GM23338 (cell line): ENCODE measurements around the gene UGT8. TPM values are rescaled to one million over a fixed set of nuclear protein-coding genes. Genes with fewer than 3 reads are reported as not detected.

Experiments
- ATAC-seq: fragments of 200-7000 bp; cut with Tn5 transposase; 3 replicates; pipeline ENCODE4 v1.9.1; 2020
- DNase-seq: peaks from one replicate; pipeline ENCODE4 v3.0.0-alpha.2; 2015; ENCODE audit warnings: low spot score
- H2AFZ ChIP-seq: fragments of 200-600 bp; sonication (generic); 2 replicates; pipeline ENCODE4 v1.8.0; 2016; ENCODE audit warnings: antibody characterized with exemption, mild to moderate bottlenecking, moderate library complexity
- H3F3A ChIP-seq: fragments of 200-600 bp; sonication (generic); replicated peaks from 2 replicates; pipeline ENCODE4 v1.8.0; 2017; ENCODE audit warnings: antibody characterized with exemption, mixed run types, low read depth
- H3K27ac ChIP-seq: fragments of 200-600 bp; sonication (generic); 2 replicates; pipeline ENCODE4 v1.6.1; 2016; ENCODE audit warnings: low read depth
- H3K27me3 ChIP-seq: fragments of 200-600 bp; sonication (generic); 2 replicates; pipeline ENCODE4 v1.8.0; 2016; ENCODE audit warnings: mild to moderate bottlenecking, mixed run types, moderate library complexity; ENCODE audit not compliant: insufficient read depth
- H3K36me3 ChIP-seq: fragments of 200-600 bp; sonication (generic); 2 replicates; pipeline ENCODE4 v1.8.0; 2016; ENCODE audit warnings: mild to moderate bottlenecking; ENCODE audit not compliant: insufficient read depth
- H3K4me1 ChIP-seq: fragments of 200-600 bp; sonication (generic); 2 replicates; pipeline ENCODE4 v1.8.0; 2016; ENCODE audit warnings: mild to moderate bottlenecking, moderate library complexity; ENCODE audit not compliant: insufficient read depth
- H3K4me2 ChIP-seq: fragments of 200-600 bp; sonication (generic); 2 replicates; pipeline ENCODE4 v1.7.1; 2017; ENCODE audit warnings: mixed run types
- H3K4me3 ChIP-seq: fragments of 200-600 bp; sonication (generic); 2 replicates; pipeline ENCODE4 v1.6.1; 2016; ENCODE audit warnings: mixed run types
- H3K79me2 ChIP-seq: fragments of 200-600 bp; sonication (generic); replicated peaks from 2 replicates; pipeline ENCODE4 v1.8.0; 2017; ENCODE audit warnings: mild to moderate bottlenecking; ENCODE audit not compliant: insufficient read depth
- H3K9me2 ChIP-seq: fragments of 200-600 bp; sonication (generic); 2 replicates; pipeline ENCODE4 v1.8.0; 2017; ENCODE audit not compliant: insufficient read depth
- H4K20me1 ChIP-seq: fragments of 200-600 bp; sonication (generic); replicated peaks from 2 replicates; pipeline ENCODE4 v1.8.0; 2017; ENCODE audit warnings: mild to moderate bottlenecking; ENCODE audit not compliant: insufficient read depth
- H3K27ac Mint-ChIP-seq: 2 replicates; pipeline ENCODE4 v1.8.0; 2020; ENCODE audit warnings: inconsistent platforms, mild to moderate bottlenecking, moderate library complexity, mixed read lengths
- H3K27me3 Mint-ChIP-seq: 3 replicates; pipeline ENCODE4 v1.8.0; 2022; ENCODE audit warnings: low read depth, mild to moderate bottlenecking, moderate library complexity, mixed read lengths, inconsistent platforms; ENCODE audit not compliant: insufficient read depth, poor library complexity
- H3K36me3 Mint-ChIP-seq: 3 replicates; pipeline ENCODE4 v1.8.0; 2021; ENCODE audit warnings: low read depth, mild to moderate bottlenecking, inconsistent platforms, moderate library complexity, mixed read lengths
- H3K4me1 Mint-ChIP-seq: 3 replicates; pipeline ENCODE4 v1.8.0; 2020; ENCODE audit warnings: mild to moderate bottlenecking, inconsistent platforms, mixed read lengths
- H3K4me3 Mint-ChIP-seq: 3 replicates; pipeline ENCODE4 v1.8.0; 2021; ENCODE audit warnings: moderate library complexity, mild to moderate bottlenecking, inconsistent platforms, mixed read lengths
- H3K9me3 Mint-ChIP-seq: 3 replicates; pipeline ENCODE4 v1.8.0; 2020; ENCODE audit warnings: moderate library complexity, mild to moderate bottlenecking, inconsistent platforms, mixed read lengths
- CREB1 ChIP-seq: fragments of 250-450 bp; sonication (Bioruptor Pico); IDR thresholded peaks from 2 replicates; pipeline ENCODE4 v1.5.0; 2020; ENCODE audit warnings: low read depth, mild to moderate bottlenecking, moderate library complexity
- EZH2phosphoT487 ChIP-seq: fragments of 200-600 bp; sonication (generic); IDR thresholded peaks from one replicate; pipeline ENCODE4 v1.8.1; 2018; ENCODE audit warnings: antibody characterized with exemption; ENCODE audit not compliant: unreplicated experiment
- REST ChIP-seq: IDR thresholded peaks from one replicate; pipeline ENCODE4 v1.6.1; 2018; ENCODE audit warnings: antibody characterized with exemption; ENCODE audit not compliant: unreplicated experiment
- STAT1 ChIP-seq: IDR thresholded peaks from one replicate; pipeline ENCODE4 v1.6.1; 2016; ENCODE audit warnings: antibody characterized with exemption; ENCODE audit not compliant: unreplicated experiment
- ZNF114 ChIP-seq: fragments of 250-450 bp; sonication (Bioruptor Pico); IDR thresholded peaks from 2 replicates; pipeline ENCODE4 v1.5.0; 2020; ENCODE audit warnings: mild to moderate bottlenecking, moderate library complexity
- ZNF331 ChIP-seq: fragments of 250-450 bp; sonication (Bioruptor Pico); IDR thresholded peaks from 2 replicates; pipeline ENCODE4 v1.5.0; 2020; ENCODE audit warnings: low read depth, mild to moderate bottlenecking, moderate library complexity
- polyA plus RNA-seq: library from polyadenylated mRNA; unstranded; fragments of >200 nt; fragmentation: Nextera tagmentation; extraction: Ambion mirVana; gene quantifications from 2 replicates; pipeline ENCODE4 v1.2.1, GENCODE V29; 2016
- total RNA-seq: library from RNA; depleted of rRNA; stranded (reverse); fragments of >200 nt; shearing (Covaris generic); gene quantifications from 2 replicates; pipeline ENCODE4 v1.2.3, GENCODE V29; 2014
- TF ChIP-seq, protein P1 (sequence below), 2 experiments: fragments of 200-600 bp in 1 of 2; sonication (generic) in 1 of 2; conservative IDR thresholded peaks; 2 replicates each; pipeline versions ENCODE4 v1.5.1 to v1.6.1; 2016 to 2017; ENCODE audit warnings: antibody characterized with exemption in 2 of 2, low read depth in 2 of 2, mild to moderate bottlenecking in 2 of 2, moderate library complexity in 1 of 2

The UGT8 gene
- total and polyA plus RNA-seq, 2 experiments from 2014 or later: 14.9 to 39.0 TPM

GRCh38 chr4:114658776-114659175 lies 60.2 kb downstream of the UGT8 start:
- Mint-ChIP-seq H3K4me1 (peaks cover 47% of the 10 kb centered on the region), H3K27ac (no peak overlapping the region; the same call in 1 of the 2 replicates), H3K9me3 (no peaks in the 10 kb centered on the region), H3K4me3 (no peak overlapping the region), H3K36me3 (no peaks in the 10 kb centered on the region; the same call in 2 of the 3 replicates), H3K27me3 (no peaks in the 10 kb centered on the region)
- Histone ChIP-seq H3K79me2 (peaks cover 36% of the 10 kb centered on the region), H3K4me2 (no peak overlapping the region), H3F3A (no peaks in the 10 kb centered on the region), H3K9me2 (no peaks in the 10 kb centered on the region), H3K27ac (no peak overlapping the region), H4K20me1 (no peaks in the 10 kb centered on the region), H3K36me3 (no peaks in the 10 kb centered on the region), H2AFZ (no peak overlapping the region), H3K27me3 (no peaks in the 10 kb centered on the region), H3K4me1 (peaks cover 35% of the 10 kb centered on the region), H3K4me3 (no peak overlapping the region)
- TF ChIP-seq CREB1 (CRISPR knock-in tag) (no peak), STAT1 (no peak), EZH2phosphoT487 (no peak), ZNF114 (CRISPR knock-in tag) (no peak), ZNF331 (no peak)
- ATAC-seq (no peak; the same call in 2 of the 3 replicates), DNase-seq (no peak)

DNA sequence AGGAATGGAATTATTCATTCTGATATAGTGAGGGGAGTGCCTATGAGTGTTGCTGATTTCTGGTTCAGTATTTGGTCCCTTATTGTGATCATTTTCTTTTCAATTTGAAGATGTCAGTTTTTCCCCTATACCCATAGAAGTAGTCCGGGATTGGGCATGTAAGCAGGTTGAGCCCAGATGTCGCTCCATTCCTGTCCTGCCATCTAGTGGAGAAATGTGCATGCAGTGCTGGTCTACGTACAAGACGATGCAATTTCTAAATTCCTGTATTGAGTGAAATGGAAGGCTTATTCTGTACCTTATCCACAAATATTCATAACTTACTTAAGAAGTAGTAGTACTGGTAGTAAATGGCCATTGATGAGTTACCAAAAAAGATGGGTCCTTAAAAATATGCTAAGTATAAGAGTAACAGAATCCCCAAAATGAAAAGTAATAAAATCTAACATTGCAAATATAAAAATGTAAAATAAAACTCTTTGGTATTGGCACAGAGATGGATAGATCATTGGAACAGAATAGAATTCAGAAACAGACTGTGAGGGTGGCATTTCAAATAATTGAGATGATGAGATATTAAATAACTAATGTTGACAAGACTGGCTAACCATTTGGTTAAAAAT lies 60.9 kb downstream of the UGT8 start:
- Mint-ChIP-seq H3K4me1 (peaks cover 42% of the 10 kb centered on the region), H3K9me3 (no peaks in the 10 kb centered on the region), H3K36me3 (peaks cover 1% of the 10 kb centered on the region; the same call in 2 of the 3 replicates), H3K4me3 (no peak overlapping the region), H3K27ac (peak overlapping the region; percentile 17), H3K27me3 (no peaks in the 10 kb centered on the region)
- Histone ChIP-seq H3K36me3 (no peaks in the 10 kb centered on the region), H3K27me3 (no peaks in the 10 kb centered on the region), H2AFZ (no peak overlapping the region), H4K20me1 (no peaks in the 10 kb centered on the region), H3K4me2 (no peak overlapping the region), H3K9me2 (no peaks in the 10 kb centered on the region), H3K79me2 (peaks cover 34% of the 10 kb centered on the region), H3K27ac (no peak overlapping the region), H3K4me3 (no peak overlapping the region), H3F3A (no peaks in the 10 kb centered on the region), H3K4me1 (peaks cover 35% of the 10 kb centered on the region)
- TF ChIP-seq, protein P1, sequence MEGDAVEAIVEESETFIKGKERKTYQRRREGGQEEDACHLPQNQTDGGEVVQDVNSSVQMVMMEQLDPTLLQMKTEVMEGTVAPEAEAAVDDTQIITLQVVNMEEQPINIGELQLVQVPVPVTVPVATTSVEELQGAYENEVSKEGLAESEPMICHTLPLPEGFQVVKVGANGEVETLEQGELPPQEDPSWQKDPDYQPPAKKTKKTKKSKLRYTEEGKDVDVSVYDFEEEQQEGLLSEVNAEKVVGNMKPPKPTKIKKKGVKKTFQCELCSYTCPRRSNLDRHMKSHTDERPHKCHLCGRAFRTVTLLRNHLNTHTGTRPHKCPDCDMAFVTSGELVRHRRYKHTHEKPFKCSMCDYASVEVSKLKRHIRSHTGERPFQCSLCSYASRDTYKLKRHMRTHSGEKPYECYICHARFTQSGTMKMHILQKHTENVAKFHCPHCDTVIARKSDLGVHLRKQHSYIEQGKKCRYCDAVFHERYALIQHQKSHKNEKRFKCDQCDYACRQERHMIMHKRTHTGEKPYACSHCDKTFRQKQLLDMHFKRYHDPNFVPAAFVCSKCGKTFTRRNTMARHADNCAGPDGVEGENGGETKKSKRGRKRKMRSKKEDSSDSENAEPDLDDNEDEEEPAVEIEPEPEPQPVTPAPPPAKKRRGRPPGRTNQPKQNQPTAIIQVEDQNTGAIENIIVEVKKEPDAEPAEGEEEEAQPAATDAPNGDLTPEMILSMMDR (conservative IDR thresholded peaks at IDR 0.05; ENCODE audit: low read depth in 2 of 2): peak; percentile 93 to 98
- TF ChIP-seq REST: no peak
- DNase-seq (peak; percentile 90), ATAC-seq (peak; percentile 97)
